HEK293 (cell line): ENCODE measurements around the gene CTDNEP1.

ENCODE experiments used
- HOXD13 ChIP-seq: sonication (generic); formaldehyde crosslinking; IDR thresholded peaks from 2 replicates; pipeline ENCODE4 v1.8.0; 2022; ENCODE audit warnings: missing genetic modification reagents, borderline replicate concordance
- IKZF3 ChIP-seq: fragments of 450-650 bp; IDR thresholded peaks from 2 replicates; pipeline ENCODE4 v1.5.0; 2018; ENCODE audit warnings: missing biosample characterization, mild to moderate bottlenecking, missing genetic modification characterization, moderate library complexity
- KLF7 ChIP-seq: fragments of 450-650 bp; formaldehyde crosslinking; IDR thresholded peaks from 2 replicates; pipeline ENCODE4 v1.5.1; 2016; ENCODE audit warnings: missing biosample characterization, missing genetic modification characterization, borderline replicate concordance
- PRDM1 ChIP-seq: fragments of 450-650 bp; formaldehyde crosslinking; IDR thresholded peaks from 2 replicates; pipeline ENCODE4; 2016; ENCODE audit warnings: missing biosample characterization, missing genetic modification characterization
- REPIN1 ChIP-seq: fragments of 450-650 bp; formaldehyde crosslinking; IDR thresholded peaks from 2 replicates; pipeline ENCODE4 v1.5.1; 2017; ENCODE audit warnings: missing biosample characterization, missing genetic modification characterization, low read depth
- ZBTB21 ChIP-seq: fragments of 450-650 bp; formaldehyde crosslinking; IDR thresholded peaks from 2 replicates; pipeline ENCODE4 v1.5.1; 2017; ENCODE audit warnings: missing biosample characterization, missing genetic modification characterization
- ZFHX2 ChIP-seq: fragments of 450-650 bp; formaldehyde crosslinking; conservative IDR thresholded peaks from 2 replicates; pipeline ENCODE4 v1.5.1; 2016; ENCODE audit warnings: missing biosample characterization, missing genetic modification characterization
- ZNF202 ChIP-seq: fragments of 450-650 bp; formaldehyde crosslinking; IDR thresholded peaks from 2 replicates; pipeline ENCODE4 v1.5.1; 2016; ENCODE audit warnings: missing biosample characterization, missing genetic modification characterization, borderline replicate concordance
- ZNF266 ChIP-seq: fragments of 450-650 bp; formaldehyde crosslinking; IDR thresholded peaks from 2 replicates; pipeline ENCODE4 v1.5.1; 2016; ENCODE audit warnings: missing biosample characterization, missing genetic modification characterization, low read depth
- ZNF292 ChIP-seq: fragments of 450-650 bp; formaldehyde crosslinking; IDR thresholded peaks from 2 replicates; pipeline ENCODE4 v1.5.1; 2016; ENCODE audit warnings: low read depth, missing biosample characterization, missing genetic modification characterization, borderline replicate concordance
- ZNF37A ChIP-seq: fragments of 450-650 bp; IDR thresholded peaks from 2 replicates; pipeline ENCODE4 v1.5.1; 2018; ENCODE audit warnings: missing biosample characterization, missing genetic modification characterization
- ZNF473 ChIP-seq: fragments of 450-650 bp; formaldehyde crosslinking; IDR thresholded peaks from 2 replicates; pipeline ENCODE4 v1.5.1; 2017; ENCODE audit warnings: missing biosample characterization, missing genetic modification characterization
- ZNF501 ChIP-seq: fragments of 450-650 bp; formaldehyde crosslinking; IDR thresholded peaks from 2 replicates; pipeline ENCODE4 v1.5.1; 2016; ENCODE audit warnings: missing biosample characterization, missing genetic modification characterization
- ZNF514 ChIP-seq: fragments of 450-650 bp; formaldehyde crosslinking; IDR thresholded peaks from 2 replicates; pipeline ENCODE4 v1.5.1; 2016; ENCODE audit warnings: missing biosample characterization, missing genetic modification characterization
- ZNF558 ChIP-seq: fragments of 450-650 bp; formaldehyde crosslinking; IDR thresholded peaks from 2 replicates; pipeline ENCODE4 v1.5.1; 2016; ENCODE audit warnings: missing biosample characterization, missing genetic modification characterization
- ZNF629 ChIP-seq: fragments of 450-650 bp; formaldehyde crosslinking; IDR thresholded peaks from 2 replicates; pipeline ENCODE4 v1.5.1; 2017; ENCODE audit warnings: missing biosample characterization, missing genetic modification characterization
- ZNF670 ChIP-seq: fragments of 450-650 bp; formaldehyde crosslinking; IDR thresholded peaks from 2 replicates; pipeline ENCODE4 v1.5.1; 2016; ENCODE audit warnings: missing biosample characterization, missing genetic modification characterization, low read depth
- ZNF747 ChIP-seq: fragments of 450-650 bp; formaldehyde crosslinking; IDR thresholded peaks from 2 replicates; pipeline ENCODE4 v1.5.1; 2016; ENCODE audit warnings: missing biosample characterization, missing genetic modification characterization
- ZNF785 ChIP-seq: fragments of 450-650 bp; formaldehyde crosslinking; IDR thresholded peaks from 2 replicates; pipeline ENCODE4 v1.5.1; 2016; ENCODE audit warnings: missing biosample characterization, missing genetic modification characterization
- ZNF791 ChIP-seq: fragments of 450-650 bp; formaldehyde crosslinking; IDR thresholded peaks from 2 replicates; pipeline ENCODE4 v1.5.1; 2016; ENCODE audit warnings: missing biosample characterization, missing genetic modification characterization
- ZNF830 ChIP-seq: fragments of 450-650 bp; IDR thresholded peaks from 2 replicates; pipeline ENCODE4 v1.5.0; 2018; ENCODE audit warnings: missing biosample characterization, missing genetic modification characterization, low read depth, mild to moderate bottlenecking, moderate library complexity
- TF ChIP-seq, protein P1 (sequence below): fragments of 450-650 bp; formaldehyde crosslinking; IDR thresholded peaks from 2 replicates; pipeline ENCODE4 v1.5.1; 2017; ENCODE audit warnings: missing biosample characterization, missing genetic modification characterization
- TF ChIP-seq, protein P2 (sequence below): fragments of 450-650 bp; IDR thresholded peaks from 2 replicates; pipeline ENCODE4 v1.5.1; 2018; ENCODE audit warnings: missing biosample characterization, mild to moderate bottlenecking, missing genetic modification characterization
- TF ChIP-seq, protein P3 (sequence below): fragments of 450-650 bp; formaldehyde crosslinking; conservative IDR thresholded peaks from 2 replicates; pipeline ENCODE4 v1.5.1; 2016; ENCODE audit warnings: low read depth, missing biosample characterization, missing genetic modification characterization
- TF ChIP-seq, protein P4 (sequence below): fragments of 450-650 bp; formaldehyde crosslinking; IDR thresholded peaks from 2 replicates; pipeline ENCODE4 v1.5.1; 2016; ENCODE audit warnings: missing biosample characterization, missing genetic modification characterization, low read depth
- TF ChIP-seq, protein P5 (sequence below): fragments of 450-650 bp; formaldehyde crosslinking; IDR thresholded peaks from 2 replicates; pipeline ENCODE4 v1.5.1; 2017; ENCODE audit warnings: missing biosample characterization, missing genetic modification characterization

The CTDNEP1 gene

DNA sequence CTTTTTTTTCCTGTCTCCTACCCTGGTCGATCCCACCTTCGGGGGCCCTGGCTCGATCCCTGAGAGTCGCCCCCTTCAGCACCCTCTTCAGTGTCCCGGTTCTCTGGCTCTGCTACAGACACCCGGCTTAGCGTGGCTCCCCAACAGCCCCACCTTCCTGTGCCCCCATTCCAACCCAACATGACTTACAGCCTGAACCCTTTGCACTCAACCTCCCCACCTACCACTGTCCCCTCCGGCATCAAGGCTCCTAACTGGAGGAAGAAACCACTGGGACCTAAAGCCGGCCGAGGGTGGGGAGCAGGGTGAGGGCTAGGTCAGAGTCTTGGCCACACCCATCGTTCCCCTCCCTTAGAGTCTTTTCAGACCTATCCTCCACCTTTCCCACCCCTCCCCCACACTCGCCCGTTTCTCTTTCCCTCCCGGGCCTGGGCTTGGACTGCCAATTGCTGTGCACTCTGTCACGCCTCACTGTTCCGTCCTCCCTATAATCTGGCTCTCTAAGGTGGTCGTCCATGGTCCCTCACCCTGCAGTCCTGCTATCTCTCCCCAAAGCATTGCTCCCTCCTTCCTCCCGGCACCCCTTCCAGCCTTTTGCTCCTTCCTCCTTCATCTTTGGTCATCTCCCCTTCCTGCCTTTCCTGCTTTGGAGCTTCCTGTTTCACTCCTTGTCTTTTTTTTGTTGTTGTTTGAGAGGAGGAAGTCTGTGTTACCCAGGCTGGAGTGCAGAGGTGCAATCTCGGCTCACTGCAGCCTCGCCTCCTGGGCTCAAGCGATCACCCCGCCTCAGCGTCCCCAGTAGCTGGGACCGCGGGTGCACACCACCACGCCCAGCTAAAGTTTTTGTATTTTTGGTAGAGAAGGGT lies 11.6 kb upstream of the CTDNEP1 start (continued):
- TF ChIP-seq ZNF292 (tag by site-specific recombination) (no peak), ZNF473 (tag by site-specific recombination) (no peak), ZNF266 (no peak), ZNF747 (tag by site-specific recombination) (no peak), REPIN1 (tag by site-specific recombination) (no peak), ZNF514 (tag by site-specific recombination) (no peak), ZNF830 (tag by site-specific recombination) (no peak), ZNF558 (tag by site-specific recombination) (no peak), KLF7 (tag by site-specific recombination) (peak; percentile 68; the same call in 1 of the 2 replicates), IKZF3 (tag by site-specific recombination) (no peak), ZNF791 (no peak), ZNF501 (tag by site-specific recombination) (peak; percentile 47; the same call in 1 of the 2 replicates), ZNF202 (no peak), ZNF785 (tag by site-specific recombination) (no peak), ZNF670 (tag by site-specific recombination) (no peak), ZNF629 (tag by site-specific recombination) (peak; percentile 65), ZNF37A (tag by site-specific recombination) (no peak), HOXD13 (CRISPR knock-in tag) (no peak), ZFHX2 (no peak), ZBTB21 (tag by site-specific recombination) (no peak), PRDM1 (tag by site-specific recombination) (peak; percentile 66)
- TF ChIP-seq, protein P1, sequence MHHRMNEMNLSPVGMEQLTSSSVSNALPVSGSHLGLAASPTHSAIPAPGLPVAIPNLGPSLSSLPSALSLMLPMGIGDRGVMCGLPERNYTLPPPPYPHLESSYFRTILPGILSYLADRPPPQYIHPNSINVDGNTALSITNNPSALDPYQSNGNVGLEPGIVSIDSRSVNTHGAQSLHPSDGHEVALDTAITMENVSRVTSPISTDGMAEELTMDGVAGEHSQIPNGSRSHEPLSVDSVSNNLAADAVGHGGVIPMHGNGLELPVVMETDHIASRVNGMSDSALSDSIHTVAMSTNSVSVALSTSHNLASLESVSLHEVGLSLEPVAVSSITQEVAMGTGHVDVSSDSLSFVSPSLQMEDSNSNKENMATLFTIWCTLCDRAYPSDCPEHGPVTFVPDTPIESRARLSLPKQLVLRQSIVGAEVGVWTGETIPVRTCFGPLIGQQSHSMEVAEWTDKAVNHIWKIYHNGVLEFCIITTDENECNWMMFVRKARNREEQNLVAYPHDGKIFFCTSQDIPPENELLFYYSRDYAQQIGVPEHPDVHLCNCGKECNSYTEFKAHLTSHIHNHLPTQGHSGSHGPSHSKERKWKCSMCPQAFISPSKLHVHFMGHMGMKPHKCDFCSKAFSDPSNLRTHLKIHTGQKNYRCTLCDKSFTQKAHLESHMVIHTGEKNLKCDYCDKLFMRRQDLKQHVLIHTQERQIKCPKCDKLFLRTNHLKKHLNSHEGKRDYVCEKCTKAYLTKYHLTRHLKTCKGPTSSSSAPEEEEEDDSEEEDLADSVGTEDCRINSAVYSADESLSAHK (tag by site-specific recombination) = 0 out of 2 replicates have a peak, but pooled peaks have one; percentile 24
- TF ChIP-seq, protein P2, sequence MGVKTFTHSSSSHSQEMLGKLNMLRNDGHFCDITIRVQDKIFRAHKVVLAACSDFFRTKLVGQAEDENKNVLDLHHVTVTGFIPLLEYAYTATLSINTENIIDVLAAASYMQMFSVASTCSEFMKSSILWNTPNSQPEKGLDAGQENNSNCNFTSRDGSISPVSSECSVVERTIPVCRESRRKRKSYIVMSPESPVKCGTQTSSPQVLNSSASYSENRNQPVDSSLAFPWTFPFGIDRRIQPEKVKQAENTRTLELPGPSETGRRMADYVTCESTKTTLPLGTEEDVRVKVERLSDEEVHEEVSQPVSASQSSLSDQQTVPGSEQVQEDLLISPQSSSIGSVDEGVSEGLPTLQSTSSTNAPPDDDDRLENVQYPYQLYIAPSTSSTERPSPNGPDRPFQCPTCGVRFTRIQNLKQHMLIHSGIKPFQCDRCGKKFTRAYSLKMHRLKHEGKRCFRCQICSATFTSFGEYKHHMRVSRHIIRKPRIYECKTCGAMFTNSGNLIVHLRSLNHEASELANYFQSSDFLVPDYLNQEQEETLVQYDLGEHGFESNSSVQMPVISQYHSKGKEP (tag by site-specific recombination) = no peak
- TF ChIP-seq, protein P3, sequence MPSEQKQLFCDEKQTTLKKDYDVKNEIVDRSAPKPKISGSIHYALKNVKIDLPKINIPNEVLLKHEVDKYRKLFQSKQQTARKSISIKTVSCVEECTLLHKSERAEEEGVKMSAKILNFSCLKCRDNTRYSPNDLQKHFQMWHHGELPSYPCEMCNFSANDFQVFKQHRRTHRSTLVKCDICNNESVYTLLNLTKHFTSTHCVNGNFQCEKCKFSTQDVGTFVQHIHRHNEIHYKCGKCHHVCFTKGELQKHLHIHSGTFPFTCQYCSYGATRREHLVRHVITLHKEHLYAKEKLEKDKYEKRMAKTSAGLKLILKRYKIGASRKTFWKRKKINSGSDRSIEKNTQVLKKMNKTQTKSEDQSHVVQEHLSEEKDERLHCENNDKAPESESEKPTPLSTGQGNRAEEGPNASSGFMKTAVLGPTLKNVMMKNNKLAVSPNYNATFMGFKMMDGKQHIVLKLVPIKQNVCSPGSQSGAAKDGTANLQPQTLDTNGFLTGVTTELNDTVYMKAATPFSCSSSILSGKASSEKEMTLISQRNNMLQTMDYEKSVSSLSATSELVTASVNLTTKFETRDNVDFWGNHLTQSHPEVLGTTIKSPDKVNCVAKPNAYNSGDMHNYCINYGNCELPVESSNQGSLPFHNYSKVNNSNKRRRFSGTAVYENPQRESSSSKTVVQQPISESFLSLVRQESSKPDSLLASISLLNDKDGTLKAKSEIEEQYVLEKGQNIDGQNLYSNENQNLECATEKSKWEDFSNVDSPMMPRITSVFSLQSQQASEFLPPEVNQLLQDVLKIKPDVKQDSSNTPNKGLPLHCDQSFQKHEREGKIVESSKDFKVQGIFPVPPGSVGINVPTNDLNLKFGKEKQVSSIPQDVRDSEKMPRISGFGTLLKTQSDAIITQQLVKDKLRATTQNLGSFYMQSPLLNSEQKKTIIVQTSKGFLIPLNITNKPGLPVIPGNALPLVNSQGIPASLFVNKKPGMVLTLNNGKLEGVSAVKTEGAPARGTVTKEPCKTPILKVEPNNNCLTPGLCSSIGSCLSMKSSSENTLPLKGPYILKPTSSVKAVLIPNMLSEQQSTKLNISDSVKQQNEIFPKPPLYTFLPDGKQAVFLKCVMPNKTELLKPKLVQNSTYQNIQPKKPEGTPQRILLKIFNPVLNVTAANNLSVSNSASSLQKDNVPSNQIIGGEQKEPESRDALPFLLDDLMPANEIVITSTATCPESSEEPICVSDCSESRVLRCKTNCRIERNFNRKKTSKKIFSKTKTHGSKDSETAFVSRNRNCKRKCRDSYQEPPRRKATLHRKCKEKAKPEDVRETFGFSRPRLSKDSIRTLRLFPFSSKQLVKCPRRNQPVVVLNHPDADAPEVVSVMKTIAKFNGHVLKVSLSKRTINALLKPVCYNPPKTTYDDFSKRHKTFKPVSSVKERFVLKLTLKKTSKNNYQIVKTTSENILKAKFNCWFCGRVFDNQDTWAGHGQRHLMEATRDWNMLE (tag by site-specific recombination) = no peak
- TF ChIP-seq, protein P4, sequence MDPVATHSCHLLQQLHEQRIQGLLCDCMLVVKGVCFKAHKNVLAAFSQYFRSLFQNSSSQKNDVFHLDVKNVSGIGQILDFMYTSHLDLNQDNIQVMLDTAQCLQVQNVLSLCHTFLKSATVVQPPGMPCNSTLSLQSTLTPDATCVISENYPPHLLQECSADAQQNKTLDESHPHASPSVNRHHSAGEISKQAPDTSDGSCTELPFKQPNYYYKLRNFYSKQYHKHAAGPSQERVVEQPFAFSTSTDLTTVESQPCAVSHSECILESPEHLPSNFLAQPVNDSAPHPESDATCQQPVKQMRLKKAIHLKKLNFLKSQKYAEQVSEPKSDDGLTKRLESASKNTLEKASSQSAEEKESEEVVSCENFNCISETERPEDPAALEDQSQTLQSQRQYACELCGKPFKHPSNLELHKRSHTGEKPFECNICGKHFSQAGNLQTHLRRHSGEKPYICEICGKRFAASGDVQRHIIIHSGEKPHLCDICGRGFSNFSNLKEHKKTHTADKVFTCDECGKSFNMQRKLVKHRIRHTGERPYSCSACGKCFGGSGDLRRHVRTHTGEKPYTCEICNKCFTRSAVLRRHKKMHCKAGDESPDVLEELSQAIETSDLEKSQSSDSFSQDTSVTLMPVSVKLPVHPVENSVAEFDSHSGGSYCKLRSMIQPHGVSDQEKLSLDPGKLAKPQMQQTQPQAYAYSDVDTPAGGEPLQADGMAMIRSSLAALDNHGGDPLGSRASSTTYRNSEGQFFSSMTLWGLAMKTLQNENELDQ (tag by site-specific recombination) = no peak
- TF ChIP-seq, protein P5, sequence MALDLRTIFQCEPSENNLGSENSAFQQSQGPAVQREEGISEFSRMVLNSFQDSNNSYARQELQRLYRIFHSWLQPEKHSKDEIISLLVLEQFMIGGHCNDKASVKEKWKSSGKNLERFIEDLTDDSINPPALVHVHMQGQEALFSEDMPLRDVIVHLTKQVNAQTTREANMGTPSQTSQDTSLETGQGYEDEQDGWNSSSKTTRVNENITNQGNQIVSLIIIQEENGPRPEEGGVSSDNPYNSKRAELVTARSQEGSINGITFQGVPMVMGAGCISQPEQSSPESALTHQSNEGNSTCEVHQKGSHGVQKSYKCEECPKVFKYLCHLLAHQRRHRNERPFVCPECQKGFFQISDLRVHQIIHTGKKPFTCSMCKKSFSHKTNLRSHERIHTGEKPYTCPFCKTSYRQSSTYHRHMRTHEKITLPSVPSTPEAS = no peak
